IMR-90 (cell line): Measurements from ENCODE around the gene MEGF8. TPM values are rescaled to one million over a fixed set of nuclear protein-coding genes. Genes with fewer than 3 reads are reported as not detected.

Experiments used
- ATAC-seq: fragments of 200-7000 bp; cut with Tn5 transposase; 2 replicates; pipeline ENCODE4 v1.9.1; 2020; ENCODE audit warnings: low read depth, mild to moderate bottlenecking, moderate library complexity
- BruUV-seq: library from RNA; stranded (reverse); fragments of 400-500 nt; replicated peaks from 2 replicates; lab custom pipeline; 2021; lab: Mats Ljungman, UMichigan
- CTCF ChIA-PET: fragments of 300-600 bp; formaldehyde crosslinking; extraction: SDS; loops from one replicate; lab custom pipeline; 2021; ENCODE audit warnings: antibody characterized with exemption; lab: Yijun Ruan, JAX
- POLR2A ChIA-PET: fragments of 300-600 bp; sonication (Branson Sonifier 250); formaldehyde crosslinking; loops from one replicate; lab custom pipeline; 2022; ENCODE audit warnings: antibody characterized with exemption; ENCODE audit not compliant: unreplicated experiment; lab: Charles Lee
- DNase-seq: peaks from one replicate; pipeline ENCODE4 v3.0.0; 2013
- H2AFZ ChIP-seq: replicated peaks from 2 replicates; pipeline ENCODE3; 2013; ENCODE audit warnings: low read length, mild to moderate bottlenecking; ENCODE audit not compliant: poor library complexity
- H2AK5ac ChIP-seq: 2 replicates; pipeline ENCODE4 v1.6.1; 2013; ENCODE audit warnings: low read depth, low read length, inconsistent platforms
- H2AK9ac ChIP-seq: replicated peaks from 2 replicates; pipeline ENCODE3; 2013; ENCODE audit warnings: mild to moderate bottlenecking, low read depth, low read length, moderate library complexity; ENCODE audit not compliant: poor library complexity
- H2BK120ac ChIP-seq: 2 replicates; pipeline ENCODE4 v1.6.1; 2013; ENCODE audit warnings: low read depth, low read length, inconsistent platforms
- H2BK15ac ChIP-seq: 3 replicates; pipeline ENCODE4 v1.6.1; 2013; ENCODE audit warnings: low read depth, low read length, inconsistent platforms
- H2BK20ac ChIP-seq: 2 replicates; pipeline ENCODE4 v1.6.1; 2013; ENCODE audit warnings: low read depth, mild to moderate bottlenecking, inconsistent platforms, low read length, moderate library complexity
- H2BK5ac ChIP-seq: 2 replicates; pipeline ENCODE4 v1.6.1; 2013; ENCODE audit warnings: mild to moderate bottlenecking, low read depth, low read length, inconsistent platforms; ENCODE audit not compliant: poor library complexity, severe bottlenecking
- H3K14ac ChIP-seq: replicated peaks from 2 replicates; pipeline ENCODE4 v1.6.1; 2013; ENCODE audit warnings: low read depth, low read length, inconsistent platforms
- H3K18ac ChIP-seq: 2 replicates; pipeline ENCODE4 v1.6.1; 2013; ENCODE audit warnings: low read depth, low read length, control low read depth
- H3K23ac ChIP-seq: 2 replicates; pipeline ENCODE4 v1.6.1; 2013; ENCODE audit warnings: low read depth, low read length, inconsistent platforms
- H3K27ac ChIP-seq: 2 replicates; pipeline ENCODE4 v1.5.1; 2013; ENCODE audit warnings: mild to moderate bottlenecking, control low read depth, low read length; ENCODE audit not compliant: insufficient read depth
- H3K27me3 ChIP-seq: 2 replicates; pipeline ENCODE4 v1.6.1; 2013; ENCODE audit warnings: low read length; ENCODE audit not compliant: control insufficient read depth, insufficient read depth
- H3K36me3 ChIP-seq: 2 replicates; pipeline ENCODE4 v1.6.1; 2013; ENCODE audit warnings: low read length, mixed read lengths; ENCODE audit not compliant: control insufficient read depth, insufficient read depth
- H3K4ac ChIP-seq: 2 replicates; pipeline ENCODE4 v1.6.1; 2013; ENCODE audit warnings: low read depth, low read length, inconsistent platforms
- H3K4me1 ChIP-seq: 2 replicates; pipeline ENCODE4 v1.6.1; 2013; ENCODE audit warnings: low read length, mixed read lengths; ENCODE audit not compliant: control insufficient read depth, insufficient read depth
- H3K4me2 ChIP-seq: 2 replicates; pipeline ENCODE4 v1.6.1; 2013; ENCODE audit warnings: low read depth, mild to moderate bottlenecking, control low read depth, low read length, moderate library complexity
- H3K4me3 ChIP-seq: 2 replicates; pipeline ENCODE4 v1.5.1; 2013; ENCODE audit warnings: low read depth, mild to moderate bottlenecking, control low read depth, low read length, moderate library complexity; ENCODE audit not compliant: insufficient read depth
- H3K56ac ChIP-seq: 2 replicates; pipeline ENCODE4 v1.6.1; 2013; ENCODE audit warnings: low read length, inconsistent platforms; ENCODE audit not compliant: insufficient read depth; ENCODE audit errors: extremely low read depth
- H3K79me1 ChIP-seq, 2 experiments: 2 replicates each; pipeline ENCODE4 v1.6.1; 2013; ENCODE audit warnings: low read length in 2 of 2, inconsistent platforms in 1 of 2, low read depth in 1 of 2
- H3K9ac ChIP-seq: 2 replicates; pipeline ENCODE4 v1.6.1; 2013; ENCODE audit warnings: low read depth, low read length, control low read depth
- H3K9me1 ChIP-seq: 2 replicates; pipeline ENCODE4 v1.6.1; 2013; ENCODE audit warnings: low read length, inconsistent platforms; ENCODE audit not compliant: insufficient read depth
- H3K9me3 ChIP-seq: 2 replicates; pipeline ENCODE4 v1.6.1; 2013; ENCODE audit warnings: low read length; ENCODE audit not compliant: control insufficient read depth, insufficient read depth
- H4K20me1 ChIP-seq: 2 replicates; pipeline ENCODE4 v1.6.1; 2013; ENCODE audit warnings: low read length, inconsistent platforms; ENCODE audit not compliant: insufficient read depth
- H4K5ac ChIP-seq: 2 replicates; pipeline ENCODE4 v1.6.1; 2013; ENCODE audit warnings: mild to moderate bottlenecking, low read depth, low read length, control low read depth
- H4K8ac ChIP-seq, 2 experiments: 2 replicates each; pipeline ENCODE4 v1.6.1; 2013; ENCODE audit warnings: low read depth in 2 of 2, low read length in 2 of 2, control low read depth in 1 of 2, inconsistent platforms in 1 of 2
- H4K91ac ChIP-seq: 2 replicates; pipeline ENCODE4 v1.6.1; 2013; ENCODE audit warnings: low read depth, low read length, inconsistent platforms; ENCODE audit not compliant: insufficient read depth
- BHLHE40 ChIP-seq: fragments of 150-350 bp; IDR thresholded peaks from 2 replicates; pipeline ENCODE4 v1.6.1; 2016; ENCODE audit warnings: mild to moderate bottlenecking, low read depth, low read length
- CEBPB ChIP-seq: IDR thresholded peaks from 2 replicates; pipeline ENCODE4 v1.6.1; 2012; ENCODE audit warnings: low read depth, low read length, improper control_type of control experiment
- CHD1 ChIP-seq: IDR thresholded peaks from 2 replicates; pipeline ENCODE4 v1.6.1; 2012; ENCODE audit warnings: low read depth, low read length, improper control_type of control experiment
- FOS ChIP-seq: fragments of 150-350 bp; IDR thresholded peaks from 2 replicates; pipeline ENCODE4 v1.6.1; 2016; ENCODE audit warnings: low read depth, low read length
- MAFK ChIP-seq: IDR thresholded peaks from 2 replicates; pipeline ENCODE4 v1.6.1; 2012; ENCODE audit warnings: low read depth, low read length, improper control_type of control experiment
- MAZ ChIP-seq: IDR thresholded peaks from 2 replicates; pipeline ENCODE4 v1.6.1; 2012; ENCODE audit warnings: low read depth, mild to moderate bottlenecking, low read length, improper control_type of control experiment, moderate library complexity, borderline replicate concordance
- MXI1 ChIP-seq: IDR thresholded peaks from 2 replicates; pipeline ENCODE4 v1.6.1; 2012; ENCODE audit warnings: low read depth, mild to moderate bottlenecking, low read length, moderate library complexity, borderline replicate concordance
- NFE2L2 ChIP-seq: fragments of 150-350 bp; IDR thresholded peaks from 2 replicates; pipeline ENCODE4 v1.6.1; 2016; ENCODE audit warnings: low read depth, mild to moderate bottlenecking, low read length
- POLR2A ChIP-seq: IDR thresholded peaks from 2 replicates; pipeline ENCODE4 v1.6.1; 2012; ENCODE audit warnings: mild to moderate bottlenecking, low read depth, low read length
- RAD21 ChIP-seq: IDR thresholded peaks from 2 replicates; pipeline ENCODE4 v1.6.1; 2012; ENCODE audit warnings: low read length, improper control_type of control experiment
- RCOR1 ChIP-seq: IDR thresholded peaks from 2 replicates; pipeline ENCODE4 v1.6.1; 2012; ENCODE audit warnings: mild to moderate bottlenecking, low read length, improper control_type of control experiment; ENCODE audit not compliant: insufficient replicate concordance
- RFX5 ChIP-seq: IDR thresholded peaks from 2 replicates; pipeline ENCODE4 v1.8.0; 2012; ENCODE audit warnings: low read depth, mild to moderate bottlenecking, low read length, moderate library complexity
- SMC3 ChIP-seq: fragments of 150-350 bp; IDR thresholded peaks from 2 replicates; pipeline ENCODE4 v1.6.1; 2016; ENCODE audit warnings: low read depth, mild to moderate bottlenecking, antibody characterized with exemption, low read length, moderate library complexity
- WGBS, 2 experiments: methylation state at CpG; one replicate each; pipeline versions ENCODE4 v1.1.5 to v1.1.7; 2013; ENCODE audit warnings: missing lambda C conversion rate in 2 of 2; ENCODE audit not compliant: insufficient read length in 1 of 2; ENCODE audit errors: extremely low coverage in 2 of 2; 5-methylcytosine and 5-hydroxymethylcytosine counted together
- dilution Hi-C: fragments of 300-500 bp; cut with HindIII; formaldehyde crosslinking; loops from one replicate; pipeline ENCODE4 v1.14.3; 2018; ENCODE audit warnings: low sequenced_read_pairs; ENCODE audit not compliant: unreplicated experiment
- in situ Hi-C: fragments of 300-500 bp; cut with MboI; formaldehyde crosslinking; loops from 3 replicates; pipeline ENCODE4 v1.14.3; 2019; ENCODE audit warnings: low sequenced_read_pairs, inconsistent platforms, mixed read lengths
- intact Hi-C: fragments of 100-400 bp; cut with micrococcal nuclease; formaldehyde crosslinking; loops from 2 replicates; pipeline ENCODE4 v1.10.0; 2022
- polyA plus RNA-seq, 3 experiments: library from polyadenylated mRNA; depleted of rRNA; stranded (reverse); fragments of >200 nt; gene quantifications; 2 replicates each; pipeline ENCODE4 v1.2.3, GENCODE V29; 2012; ENCODE audit warnings: low replicate concordance in 1 of 3
- total RNA-seq: library from RNA; depleted of rRNA; stranded (reverse); fragments of >200 nt; gene quantifications from 2 replicates; pipeline ENCODE4 v1.2.3, GENCODE V29; 2012
- TF ChIP-seq, protein P1 (sequence below): conservative IDR thresholded peaks from 2 replicates; pipeline ENCODE4 v1.5.1; 2012; ENCODE audit warnings: mild to moderate bottlenecking, low read depth, low read length, improper control_type of control experiment
- TF ChIP-seq, protein P2 (sequence below): fragments of 150-350 bp; IDR thresholded peaks from 2 replicates; pipeline ENCODE4 v1.6.1; 2017; ENCODE audit warnings: mild to moderate bottlenecking, antibody characterized with exemption, low read length, low read depth

Gene MEGF8
- total and polyA plus RNA-seq, 2 of the 4 experiments (the other 2 are of a cell fraction), result 2.3 to 12.5 TPM

DNA sequence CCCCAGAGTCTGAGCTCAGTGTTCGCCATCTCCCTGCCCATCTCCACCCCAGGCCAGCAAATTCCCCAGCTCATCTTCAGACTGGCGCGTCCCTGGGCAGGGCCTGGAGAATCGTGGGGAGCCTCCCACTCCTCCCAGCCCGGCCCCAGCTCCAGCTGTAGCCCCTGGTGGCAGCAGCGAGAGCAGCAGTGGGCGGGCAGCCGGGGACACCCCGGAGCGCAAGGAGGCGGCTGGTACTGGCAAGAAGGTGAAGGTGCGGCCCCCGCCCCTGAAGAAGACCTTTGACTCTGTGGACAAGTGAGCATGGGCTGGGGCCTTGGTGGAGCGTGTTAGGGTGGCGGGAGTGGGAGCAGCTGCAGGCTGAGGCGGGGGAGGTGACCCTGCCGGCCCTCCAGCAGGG, 31.9 kb upstream of the MEGF8 start:
- H3K4me1 ChIP-seq, result no peaks in the 10 kb centered on the region
- H2BK20ac ChIP-seq, result no peak overlapping the region
- TF ChIP-seq, protein P1, sequence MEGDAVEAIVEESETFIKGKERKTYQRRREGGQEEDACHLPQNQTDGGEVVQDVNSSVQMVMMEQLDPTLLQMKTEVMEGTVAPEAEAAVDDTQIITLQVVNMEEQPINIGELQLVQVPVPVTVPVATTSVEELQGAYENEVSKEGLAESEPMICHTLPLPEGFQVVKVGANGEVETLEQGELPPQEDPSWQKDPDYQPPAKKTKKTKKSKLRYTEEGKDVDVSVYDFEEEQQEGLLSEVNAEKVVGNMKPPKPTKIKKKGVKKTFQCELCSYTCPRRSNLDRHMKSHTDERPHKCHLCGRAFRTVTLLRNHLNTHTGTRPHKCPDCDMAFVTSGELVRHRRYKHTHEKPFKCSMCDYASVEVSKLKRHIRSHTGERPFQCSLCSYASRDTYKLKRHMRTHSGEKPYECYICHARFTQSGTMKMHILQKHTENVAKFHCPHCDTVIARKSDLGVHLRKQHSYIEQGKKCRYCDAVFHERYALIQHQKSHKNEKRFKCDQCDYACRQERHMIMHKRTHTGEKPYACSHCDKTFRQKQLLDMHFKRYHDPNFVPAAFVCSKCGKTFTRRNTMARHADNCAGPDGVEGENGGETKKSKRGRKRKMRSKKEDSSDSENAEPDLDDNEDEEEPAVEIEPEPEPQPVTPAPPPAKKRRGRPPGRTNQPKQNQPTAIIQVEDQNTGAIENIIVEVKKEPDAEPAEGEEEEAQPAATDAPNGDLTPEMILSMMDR, result no peak; the same call in 1 of the 2 replicates
- TF ChIP-seq CHD1 (no peak), POLR2A (no peak), RFX5 (no peak), NFE2L2 (no peak), MXI1 (no peak), FOS (no peak), MAZ (no peak), SMC3 (no peak), CEBPB (no peak), RAD21 (no peak), MAFK (no peak), RCOR1 (no peak), BHLHE40 (no peak)
- TF ChIP-seq, protein P2, sequence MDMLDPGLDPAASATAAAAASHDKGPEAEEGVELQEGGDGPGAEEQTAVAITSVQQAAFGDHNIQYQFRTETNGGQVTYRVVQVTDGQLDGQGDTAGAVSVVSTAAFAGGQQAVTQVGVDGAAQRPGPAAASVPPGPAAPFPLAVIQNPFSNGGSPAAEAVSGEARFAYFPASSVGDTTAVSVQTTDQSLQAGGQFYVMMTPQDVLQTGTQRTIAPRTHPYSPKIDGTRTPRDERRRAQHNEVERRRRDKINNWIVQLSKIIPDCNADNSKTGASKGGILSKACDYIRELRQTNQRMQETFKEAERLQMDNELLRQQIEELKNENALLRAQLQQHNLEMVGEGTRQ, result no peak
- POLR2A ChIA-PET, result no interaction called here
- H3K23ac ChIP-seq, result no peak overlapping the region
- no peak overlapping the region for H3K27ac ChIP-seq
- intact Hi-C loops, result no loop called here
- no peaks in the 10 kb centered on the region for H3K9me3 ChIP-seq
- peaks cover 3 to 6% of the 10 kb centered on the region in 2 experiments; a peak in 2 of 4 replicates for H3K79me1 ChIP-seq
- H2BK15ac ChIP-seq, result no peak overlapping the region
- no peak overlapping the region for H3K56ac ChIP-seq
- H4K5ac ChIP-seq, result no peak overlapping the region
- H3K9me1 ChIP-seq, result 0 out of 2 replicates have a peak, but pooled peaks cover 2% of the 10 kb centered on the region
- H3K4ac ChIP-seq, result no peak overlapping the region
- H2AFZ ChIP-seq, result no peak overlapping the region
- H3K27me3 ChIP-seq, result no peaks in the 10 kb centered on the region
- no peak overlapping the region for H3K4me2 ChIP-seq
- H3K9ac ChIP-seq, result no peak overlapping the region
- H4K91ac ChIP-seq, result no peak overlapping the region
- no peak overlapping the region for H2BK120ac ChIP-seq
- no TSS peak for BruUV-seq
- peaks cover 10% of the 10 kb centered on the region for H4K20me1 ChIP-seq
- DNase-seq, result no peak
- in situ Hi-C loops, result no loop called here
- H3K18ac ChIP-seq, result no peak overlapping the region
- peaks cover 69% of the 10 kb centered on the region for H3K36me3 ChIP-seq
- H3K4me3 ChIP-seq, result no peak overlapping the region
- WGBS, 2 experiments, result 84% methylated on average over 10 of the region's 17 CpGs; no CpG with 5 or more reads in 1 of the 2 experiments
- peak overlapping the region; percentile 42 for H2AK9ac ChIP-seq
- no peak overlapping the region for H2BK5ac ChIP-seq
- CTCF ChIA-PET, result no interaction called here
- H2AK5ac ChIP-seq, result no peak overlapping the region
- dilution Hi-C loops, result no loop called here
- no peak overlapping the region for H3K14ac ChIP-seq
- H4K8ac ChIP-seq, result no peak overlapping the region
- no peak for ATAC-seq
